HL-60 (cell line): ENCODE results near the gene BOK.

Experiments used
- CTCF ChIP-seq: IDR thresholded peaks from one replicate; pipeline ENCODE4 v1.5.1; 2011; ENCODE audit warnings: low read length, control low read depth, inconsistent platforms; ENCODE audit not compliant: insufficient read depth
- POLR2AphosphoS5 ChIP-seq: IDR thresholded peaks from 2 replicates; pipeline ENCODE4 v1.6.1; 2012; ENCODE audit warnings: low read depth
- REST ChIP-seq: IDR thresholded peaks from 2 replicates; pipeline ENCODE4 v1.6.1; 2012; ENCODE audit warnings: low read depth; ENCODE audit not compliant: insufficient replicate concordance
- SPI1 ChIP-seq: IDR thresholded peaks from 2 replicates; pipeline ENCODE4 v1.6.1; 2012; ENCODE audit warnings: low read depth, mild to moderate bottlenecking, borderline replicate concordance

- no peak for TF ChIP-seq CTCF
- no peak for TF ChIP-seq POLR2AphosphoS5
- no peak for TF ChIP-seq SPI1
- no peak for TF ChIP-seq REST
Observed at GRCh38 chr2:241592126-241592845, 33.7 kb downstream of the BOK start.
